ENCODE results near the gene ZSCAN18. TPM values are rescaled to one million over a fixed set of nuclear protein-coding genes. Genes with fewer than 3 reads are reported as not detected.

ZSCAN18 gene
- polyA plus RNA-seq, 3 donors = 1.1 to 4.1 (median 2.3) TPM

DNA sequence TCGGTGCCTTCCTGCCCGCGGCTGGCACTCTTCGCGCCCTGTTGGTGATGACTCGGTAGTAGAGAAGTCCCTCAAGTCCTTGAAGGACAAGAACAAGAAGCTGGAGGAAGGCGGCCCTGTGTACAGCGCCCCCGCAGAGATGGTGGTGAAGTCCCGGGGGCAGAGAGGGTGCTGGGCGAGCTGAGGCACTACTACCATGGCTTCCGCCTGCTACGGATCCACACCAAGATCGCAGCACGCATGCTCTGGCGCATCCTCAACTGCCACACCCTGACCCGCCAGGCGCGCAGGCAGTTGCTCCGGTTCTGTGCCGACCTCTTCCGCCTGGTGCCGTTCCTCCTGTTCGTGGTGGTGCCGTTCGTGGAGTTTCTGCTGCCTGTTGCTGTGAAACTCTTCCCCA lies 53.1 kb downstream of the ZSCAN18 start:
- TF ChIP-seq, protein P1, sequence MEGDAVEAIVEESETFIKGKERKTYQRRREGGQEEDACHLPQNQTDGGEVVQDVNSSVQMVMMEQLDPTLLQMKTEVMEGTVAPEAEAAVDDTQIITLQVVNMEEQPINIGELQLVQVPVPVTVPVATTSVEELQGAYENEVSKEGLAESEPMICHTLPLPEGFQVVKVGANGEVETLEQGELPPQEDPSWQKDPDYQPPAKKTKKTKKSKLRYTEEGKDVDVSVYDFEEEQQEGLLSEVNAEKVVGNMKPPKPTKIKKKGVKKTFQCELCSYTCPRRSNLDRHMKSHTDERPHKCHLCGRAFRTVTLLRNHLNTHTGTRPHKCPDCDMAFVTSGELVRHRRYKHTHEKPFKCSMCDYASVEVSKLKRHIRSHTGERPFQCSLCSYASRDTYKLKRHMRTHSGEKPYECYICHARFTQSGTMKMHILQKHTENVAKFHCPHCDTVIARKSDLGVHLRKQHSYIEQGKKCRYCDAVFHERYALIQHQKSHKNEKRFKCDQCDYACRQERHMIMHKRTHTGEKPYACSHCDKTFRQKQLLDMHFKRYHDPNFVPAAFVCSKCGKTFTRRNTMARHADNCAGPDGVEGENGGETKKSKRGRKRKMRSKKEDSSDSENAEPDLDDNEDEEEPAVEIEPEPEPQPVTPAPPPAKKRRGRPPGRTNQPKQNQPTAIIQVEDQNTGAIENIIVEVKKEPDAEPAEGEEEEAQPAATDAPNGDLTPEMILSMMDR (IDR thresholded peaks at IDR 0.05) = no peak
- Mint-ChIP-seq H3K9me3 (peaks cover 77 to 100% (median 95%) of the 10 kb centered on the region in 7 donors), H3K27me3 (ENCODE audit: low read depth in 3 of 3) (peaks cover 1 to 6% (median 1%) of the 10 kb centered on the region in 3 donors), H3K36me3 (no peaks in the 10 kb centered on the region), H3K4me3 (no peak overlapping the region), H3K4me1 (no peaks in the 10 kb centered on the region), H3K27ac (no peak overlapping the region)
- H3K9ac ChIP-seq (ENCODE audit: insufficient read depth, low read length, poor library complexity, severe bottlenecking) = no peak overlapping the region
- H3K36me3 ChIP-seq (replicated peaks in 1 of 2; ENCODE audit: control insufficient read depth in 1 of 2, insufficient read depth in 2 of 2, low read length in 2 of 2) = no peaks in the 10 kb centered on the region
- H3K27ac ChIP-seq (ENCODE audit: low read depth in 1 of 2, low read length in 2 of 2) = no peak overlapping the region
- no peak for DNase-seq
- no peak overlapping the region for H2AFZ ChIP-seq (ENCODE audit: insufficient read depth, low read depth, low read length, poor library complexity, severe bottlenecking)
- intact Hi-C loops (cut with micrococcal nuclease) = no loop called here
- H3K4me2 ChIP-seq (replicated peaks; ENCODE audit: extremely low read depth, low read length, poor library complexity, severe bottlenecking) = no peak overlapping the region
- no peaks in the 10 kb centered on the region for H3K79me2 ChIP-seq (ENCODE audit: insufficient read depth, low read length)
- no peaks in the 10 kb centered on the region for H3K4me1 ChIP-seq (ENCODE audit: control insufficient read depth in 1 of 2, insufficient read depth in 2 of 2, low read length in 2 of 2)
- H3K4me3 ChIP-seq (replicated peaks in 1 of 3; ENCODE audit: low read depth in 2 of 3, low read length in 3 of 3) = no peak overlapping the region
- H3K27me3 ChIP-seq (ENCODE audit: control insufficient read depth in 2 of 2, insufficient read depth in 2 of 2, low read length in 2 of 2) = no peaks in the 10 kb centered on the region
- H3K9me3 ChIP-seq (replicated peaks in 1 of 2; ENCODE audit: control insufficient read depth in 1 of 2, insufficient read depth in 1 of 2, low read length in 2 of 2) = peaks cover 96 to 97% of the 10 kb centered on the region in 2 donors
- no peaks in the 10 kb centered on the region for H4K20me1 ChIP-seq (ENCODE audit: insufficient read depth, low read length)
- WGBS (ENCODE audit: insufficient coverage) = 93% methylated on average over 24 of the region's 26 CpGs

DNA sequence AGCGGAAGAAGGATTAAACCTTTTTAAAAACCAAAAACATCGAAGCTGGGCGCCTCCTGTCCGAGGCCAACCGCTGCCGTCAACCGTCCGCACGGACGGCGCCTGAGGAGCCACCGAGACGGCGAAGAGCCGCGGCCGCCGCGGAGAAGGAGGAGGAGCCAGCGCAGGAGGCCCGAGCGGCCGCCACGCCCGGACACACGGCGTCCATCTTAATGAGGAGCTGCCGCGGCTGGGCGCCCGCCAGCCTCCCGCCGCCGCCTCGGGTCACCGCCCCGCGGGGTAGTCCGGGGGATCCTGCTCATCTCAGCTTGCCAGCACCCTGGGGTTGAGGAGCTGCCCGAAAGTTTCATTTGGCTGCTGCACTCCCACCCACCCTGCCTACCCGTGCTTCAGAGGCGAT lies 53.6 kb downstream of the ZSCAN18 start:
- 70% methylated on average over 37 of the region's 42 CpGs for whole genome bisulfite sequencing (ENCODE audit: insufficient coverage)
- Histone ChIP-seq H3K9me3 (replicated peaks in 1 of 2; ENCODE audit: control insufficient read depth in 1 of 2, insufficient read depth in 1 of 2, low read length in 2 of 2) (peaks cover 95 to 97% of the 10 kb centered on the region in 2 donors), H3K4me2 (replicated peaks; ENCODE audit: extremely low read depth, low read length, poor library complexity, severe bottlenecking) (no peak overlapping the region), H3K9ac (ENCODE audit: insufficient read depth, low read length, poor library complexity, severe bottlenecking) (no peak overlapping the region), H3K4me3 (replicated peaks in 1 of 3; ENCODE audit: low read depth in 2 of 3, low read length in 3 of 3) (no peak overlapping the region), H3K4me1 (ENCODE audit: control insufficient read depth in 1 of 2, insufficient read depth in 2 of 2, low read length in 2 of 2) (no peaks in the 10 kb centered on the region), H3K27me3 (ENCODE audit: control insufficient read depth in 2 of 2, insufficient read depth in 2 of 2, low read length in 2 of 2) (no peaks in the 10 kb centered on the region), H2AFZ (ENCODE audit: insufficient read depth, low read depth, low read length, poor library complexity, severe bottlenecking) (no peak overlapping the region), H3K79me2 (ENCODE audit: insufficient read depth, low read length) (no peaks in the 10 kb centered on the region), H3K27ac (ENCODE audit: low read depth in 1 of 2, low read length in 2 of 2) (no peak overlapping the region), H4K20me1 (ENCODE audit: insufficient read depth, low read length) (no peaks in the 10 kb centered on the region), H3K36me3 (replicated peaks in 1 of 2; ENCODE audit: control insufficient read depth in 1 of 2, insufficient read depth in 2 of 2, low read length in 2 of 2) (no peaks in the 10 kb centered on the region)
- peaks cover 73 to 100% (median 94%) of the 10 kb centered on the region in 7 donors for H3K9me3 Mint-ChIP-seq
- no peak for DNase-seq
- TF ChIP-seq, protein P1 (IDR thresholded peaks at IDR 0.05) = no peak
- no peak overlapping the region for H3K4me3 Mint-ChIP-seq
- H3K27ac Mint-ChIP-seq = no peak overlapping the region
- H3K4me1 Mint-ChIP-seq = no peaks in the 10 kb centered on the region
- H3K36me3 Mint-ChIP-seq = no peaks in the 10 kb centered on the region
- intact Hi-C loops (cut with micrococcal nuclease) = no loop called here
- H3K27me3 Mint-ChIP-seq (ENCODE audit: low read depth in 3 of 3) = peaks cover 1 to 6% (median 1%) of the 10 kb centered on the region in 3 donors
